Measurements from ENCODE around the gene LILRB1.

- no peak for TF ChIP-seq SUZ12 (IDR thresholded peaks at IDR 0.05)
- TF ChIP-seq BHLHE40 (IDR thresholded peaks at IDR 0.05; ENCODE audit: borderline replicate concordance): no peak
- TF ChIP-seq SP1 (IDR thresholded peaks at IDR 0.05): no peak
- no peak for TF ChIP-seq L3MBTL2 (conservative IDR thresholded peaks at IDR 0.05)
- no peak for TF ChIP-seq ELF4 (IDR thresholded peaks at IDR 0.05)
- TF ChIP-seq NFRKB (IDR thresholded peaks at IDR 0.05): no peak
Measured at GRCh38 chr19:54668353-54668752, 38.1 kb downstream of the LILRB1 start.

Data from HEK293T (cell line).